GM23338 (cell line): ENCODE data around the gene DSCAML1. TPM values are rescaled to one million over a fixed set of nuclear protein-coding genes. Genes with fewer than 3 reads are reported as not detected.

ENCODE experiments used
- ATAC-seq: fragments of 200-7000 bp; cut with Tn5 transposase; 3 replicates; pipeline ENCODE4 v1.9.1; 2020
- DNase-seq: peaks from one replicate; pipeline ENCODE4 v3.0.0-alpha.2; 2015; ENCODE audit warnings: low spot score
- H2AFZ ChIP-seq: fragments of 200-600 bp; sonication (generic); 2 replicates; pipeline ENCODE4 v1.8.0; 2016; ENCODE audit warnings: antibody characterized with exemption, mild to moderate bottlenecking, moderate library complexity
- H3F3A ChIP-seq: fragments of 200-600 bp; sonication (generic); replicated peaks from 2 replicates; pipeline ENCODE4 v1.8.0; 2017; ENCODE audit warnings: antibody characterized with exemption, mixed run types, low read depth
- H3K27ac ChIP-seq: fragments of 200-600 bp; sonication (generic); 2 replicates; pipeline ENCODE4 v1.6.1; 2016; ENCODE audit warnings: low read depth
- H3K27me3 ChIP-seq: fragments of 200-600 bp; sonication (generic); 2 replicates; pipeline ENCODE4 v1.8.0; 2016; ENCODE audit warnings: mild to moderate bottlenecking, mixed run types, moderate library complexity; ENCODE audit not compliant: insufficient read depth
- H3K36me3 ChIP-seq: fragments of 200-600 bp; sonication (generic); 2 replicates; pipeline ENCODE4 v1.8.0; 2016; ENCODE audit warnings: mild to moderate bottlenecking; ENCODE audit not compliant: insufficient read depth
- H3K4me1 ChIP-seq: fragments of 200-600 bp; sonication (generic); 2 replicates; pipeline ENCODE4 v1.8.0; 2016; ENCODE audit warnings: mild to moderate bottlenecking, moderate library complexity; ENCODE audit not compliant: insufficient read depth
- H3K4me2 ChIP-seq: fragments of 200-600 bp; sonication (generic); 2 replicates; pipeline ENCODE4 v1.7.1; 2017; ENCODE audit warnings: mixed run types
- H3K4me3 ChIP-seq: fragments of 200-600 bp; sonication (generic); 2 replicates; pipeline ENCODE4 v1.6.1; 2016; ENCODE audit warnings: mixed run types
- H3K79me2 ChIP-seq: fragments of 200-600 bp; sonication (generic); replicated peaks from 2 replicates; pipeline ENCODE4 v1.8.0; 2017; ENCODE audit warnings: mild to moderate bottlenecking; ENCODE audit not compliant: insufficient read depth
- H3K9me2 ChIP-seq: fragments of 200-600 bp; sonication (generic); 2 replicates; pipeline ENCODE4 v1.8.0; 2017; ENCODE audit not compliant: insufficient read depth
- H4K20me1 ChIP-seq: fragments of 200-600 bp; sonication (generic); replicated peaks from 2 replicates; pipeline ENCODE4 v1.8.0; 2017; ENCODE audit warnings: mild to moderate bottlenecking; ENCODE audit not compliant: insufficient read depth
- H3K27ac Mint-ChIP-seq: 2 replicates; pipeline ENCODE4 v1.8.0; 2020; ENCODE audit warnings: inconsistent platforms, mild to moderate bottlenecking, moderate library complexity, mixed read lengths
- H3K27me3 Mint-ChIP-seq: 3 replicates; pipeline ENCODE4 v1.8.0; 2022; ENCODE audit warnings: low read depth, mild to moderate bottlenecking, moderate library complexity, mixed read lengths, inconsistent platforms; ENCODE audit not compliant: insufficient read depth, poor library complexity
- H3K36me3 Mint-ChIP-seq: 3 replicates; pipeline ENCODE4 v1.8.0; 2021; ENCODE audit warnings: low read depth, mild to moderate bottlenecking, inconsistent platforms, moderate library complexity, mixed read lengths
- H3K4me1 Mint-ChIP-seq: 3 replicates; pipeline ENCODE4 v1.8.0; 2020; ENCODE audit warnings: mild to moderate bottlenecking, inconsistent platforms, mixed read lengths
- H3K4me3 Mint-ChIP-seq: 3 replicates; pipeline ENCODE4 v1.8.0; 2021; ENCODE audit warnings: moderate library complexity, mild to moderate bottlenecking, inconsistent platforms, mixed read lengths
- H3K9me3 Mint-ChIP-seq: 3 replicates; pipeline ENCODE4 v1.8.0; 2020; ENCODE audit warnings: moderate library complexity, mild to moderate bottlenecking, inconsistent platforms, mixed read lengths
- CREB1 ChIP-seq: fragments of 250-450 bp; sonication (Bioruptor Pico); IDR thresholded peaks from 2 replicates; pipeline ENCODE4 v1.5.0; 2020; ENCODE audit warnings: low read depth, mild to moderate bottlenecking, moderate library complexity
- EZH2 ChIP-seq: fragments of 200-600 bp; sonication (generic); IDR thresholded peaks from one replicate; pipeline ENCODE4 v1.8.0; 2017; ENCODE audit warnings: antibody characterized with exemption, mild to moderate bottlenecking, low read depth; ENCODE audit not compliant: unreplicated experiment
- EZH2phosphoT487 ChIP-seq: fragments of 200-600 bp; sonication (generic); IDR thresholded peaks from one replicate; pipeline ENCODE4 v1.8.1; 2018; ENCODE audit warnings: antibody characterized with exemption; ENCODE audit not compliant: unreplicated experiment
- JUNB ChIP-seq: IDR thresholded peaks from one replicate; pipeline ENCODE4 v1.6.1; 2016; ENCODE audit warnings: antibody characterized with exemption; ENCODE audit not compliant: unreplicated experiment
- NANOG ChIP-seq: IDR thresholded peaks from 2 replicates; pipeline ENCODE4 v1.6.1; 2016; ENCODE audit warnings: antibody characterized with exemption, borderline replicate concordance
- POLR2AphosphoS5 ChIP-seq: IDR thresholded peaks from 2 replicates; pipeline ENCODE4 v1.6.1; 2016; ENCODE audit warnings: antibody characterized with exemption, low read depth
- STAT1 ChIP-seq: IDR thresholded peaks from one replicate; pipeline ENCODE4 v1.6.1; 2016; ENCODE audit warnings: antibody characterized with exemption; ENCODE audit not compliant: unreplicated experiment
- ZNF114 ChIP-seq: fragments of 250-450 bp; sonication (Bioruptor Pico); IDR thresholded peaks from 2 replicates; pipeline ENCODE4 v1.5.0; 2020; ENCODE audit warnings: mild to moderate bottlenecking, moderate library complexity
- ZNF331 ChIP-seq: fragments of 250-450 bp; sonication (Bioruptor Pico); IDR thresholded peaks from 2 replicates; pipeline ENCODE4 v1.5.0; 2020; ENCODE audit warnings: low read depth, mild to moderate bottlenecking, moderate library complexity
- polyA plus RNA-seq: library from polyadenylated mRNA; unstranded; fragments of >200 nt; fragmentation: Nextera tagmentation; extraction: Ambion mirVana; gene quantifications from 2 replicates; pipeline ENCODE4 v1.2.1, GENCODE V29; 2016
- total RNA-seq: library from RNA; depleted of rRNA; stranded (reverse); fragments of >200 nt; shearing (Covaris generic); gene quantifications from 2 replicates; pipeline ENCODE4 v1.2.3, GENCODE V29; 2014
- TF ChIP-seq, protein P1 (sequence below): IDR thresholded peaks from one replicate; pipeline ENCODE4 v1.6.1; 2018; ENCODE audit warnings: antibody characterized with exemption; ENCODE audit not compliant: unreplicated experiment
- TF ChIP-seq, protein P2 (sequence below): fragments of 250-450 bp; sonication (Bioruptor Pico); IDR thresholded peaks from 2 replicates; pipeline ENCODE4 v1.5.0; 2020; ENCODE audit warnings: mild to moderate bottlenecking, moderate library complexity
- TF ChIP-seq, protein P3 (sequence below), 2 experiments: fragments of 200-600 bp in 1 of 2; sonication (generic) in 1 of 2; conservative IDR thresholded peaks; 2 replicates each; pipeline versions ENCODE4 v1.5.1 to v1.6.1; 2016 to 2017; ENCODE audit warnings: antibody characterized with exemption in 2 of 2, low read depth in 2 of 2, mild to moderate bottlenecking in 2 of 2, moderate library complexity in 1 of 2
- TF ChIP-seq, protein P4 (sequence below): IDR thresholded peaks from 2 replicates; pipeline ENCODE4 v1.6.1; 2016; ENCODE audit warnings: antibody characterized with exemption

Gene DSCAML1
- total and polyA plus RNA-seq, 2 experiments from 2014 or later = 0.17 TPM; not detected in 1

DNA sequence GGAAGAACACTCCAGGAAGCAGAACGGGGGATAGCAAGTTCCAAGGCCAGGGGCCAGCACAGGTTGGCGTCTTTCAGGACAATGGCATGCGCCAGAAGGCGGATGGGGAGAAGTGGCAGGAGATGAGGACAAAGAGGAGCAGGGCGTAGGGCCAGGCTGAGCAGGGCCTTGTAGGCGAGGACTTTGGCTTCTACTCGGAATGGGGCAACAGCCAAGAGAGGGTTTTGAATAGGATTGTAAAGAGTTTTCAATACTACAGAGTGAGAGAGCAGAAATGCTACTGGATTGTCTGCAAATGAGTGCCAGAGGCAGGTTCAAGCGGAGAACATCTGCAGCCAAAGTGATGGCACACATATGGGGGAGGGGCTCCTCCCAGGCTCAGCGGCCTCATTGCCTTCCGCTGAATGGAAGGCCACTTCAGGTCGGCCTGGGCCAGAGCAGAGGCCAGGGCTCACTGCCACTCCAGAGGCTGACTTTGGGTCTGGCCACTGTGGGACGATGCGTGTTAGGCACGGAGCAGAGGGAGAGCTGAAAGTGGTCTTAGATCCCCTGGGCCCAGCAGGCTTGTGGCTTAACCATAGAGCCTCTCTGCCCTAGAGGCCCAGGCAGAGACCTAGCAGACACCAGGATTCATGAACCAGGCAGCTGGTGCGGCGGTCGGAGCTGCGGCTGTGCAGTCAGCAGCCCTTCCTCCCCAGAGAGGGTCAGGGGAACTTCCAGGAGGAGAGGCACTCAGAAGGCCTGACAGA is 118.2 kb downstream of the DSCAML1 start:
- H3K4me1 Mint-ChIP-seq = peaks cover 42% of the 10 kb centered on the region
- Histone ChIP-seq H3K79me2 (no peaks in the 10 kb centered on the region), H3K27ac (no peak overlapping the region), H3F3A (no peaks in the 10 kb centered on the region), H3K36me3 (no peaks in the 10 kb centered on the region), H3K4me2 (no peak overlapping the region), H3K4me1 (peaks cover 25% of the 10 kb centered on the region), H3K9me2 (no peaks in the 10 kb centered on the region), H3K4me3 (no peak overlapping the region), H2AFZ (no peak overlapping the region), H3K27me3 (no peaks in the 10 kb centered on the region), H4K20me1 (no peaks in the 10 kb centered on the region)
- DNase-seq = no peak
- H3K36me3 Mint-ChIP-seq = no peaks in the 10 kb centered on the region
- peak overlapping the region; percentile 3; the same call in 1 of the 2 replicates for H3K27ac Mint-ChIP-seq
- TF ChIP-seq, protein P1, sequence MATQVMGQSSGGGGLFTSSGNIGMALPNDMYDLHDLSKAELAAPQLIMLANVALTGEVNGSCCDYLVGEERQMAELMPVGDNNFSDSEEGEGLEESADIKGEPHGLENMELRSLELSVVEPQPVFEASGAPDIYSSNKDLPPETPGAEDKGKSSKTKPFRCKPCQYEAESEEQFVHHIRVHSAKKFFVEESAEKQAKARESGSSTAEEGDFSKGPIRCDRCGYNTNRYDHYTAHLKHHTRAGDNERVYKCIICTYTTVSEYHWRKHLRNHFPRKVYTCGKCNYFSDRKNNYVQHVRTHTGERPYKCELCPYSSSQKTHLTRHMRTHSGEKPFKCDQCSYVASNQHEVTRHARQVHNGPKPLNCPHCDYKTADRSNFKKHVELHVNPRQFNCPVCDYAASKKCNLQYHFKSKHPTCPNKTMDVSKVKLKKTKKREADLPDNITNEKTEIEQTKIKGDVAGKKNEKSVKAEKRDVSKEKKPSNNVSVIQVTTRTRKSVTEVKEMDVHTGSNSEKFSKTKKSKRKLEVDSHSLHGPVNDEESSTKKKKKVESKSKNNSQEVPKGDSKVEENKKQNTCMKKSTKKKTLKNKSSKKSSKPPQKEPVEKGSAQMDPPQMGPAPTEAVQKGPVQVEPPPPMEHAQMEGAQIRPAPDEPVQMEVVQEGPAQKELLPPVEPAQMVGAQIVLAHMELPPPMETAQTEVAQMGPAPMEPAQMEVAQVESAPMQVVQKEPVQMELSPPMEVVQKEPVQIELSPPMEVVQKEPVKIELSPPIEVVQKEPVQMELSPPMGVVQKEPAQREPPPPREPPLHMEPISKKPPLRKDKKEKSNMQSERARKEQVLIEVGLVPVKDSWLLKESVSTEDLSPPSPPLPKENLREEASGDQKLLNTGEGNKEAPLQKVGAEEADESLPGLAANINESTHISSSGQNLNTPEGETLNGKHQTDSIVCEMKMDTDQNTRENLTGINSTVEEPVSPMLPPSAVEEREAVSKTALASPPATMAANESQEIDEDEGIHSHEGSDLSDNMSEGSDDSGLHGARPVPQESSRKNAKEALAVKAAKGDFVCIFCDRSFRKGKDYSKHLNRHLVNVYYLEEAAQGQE = no peak
- TF ChIP-seq, protein P2, sequence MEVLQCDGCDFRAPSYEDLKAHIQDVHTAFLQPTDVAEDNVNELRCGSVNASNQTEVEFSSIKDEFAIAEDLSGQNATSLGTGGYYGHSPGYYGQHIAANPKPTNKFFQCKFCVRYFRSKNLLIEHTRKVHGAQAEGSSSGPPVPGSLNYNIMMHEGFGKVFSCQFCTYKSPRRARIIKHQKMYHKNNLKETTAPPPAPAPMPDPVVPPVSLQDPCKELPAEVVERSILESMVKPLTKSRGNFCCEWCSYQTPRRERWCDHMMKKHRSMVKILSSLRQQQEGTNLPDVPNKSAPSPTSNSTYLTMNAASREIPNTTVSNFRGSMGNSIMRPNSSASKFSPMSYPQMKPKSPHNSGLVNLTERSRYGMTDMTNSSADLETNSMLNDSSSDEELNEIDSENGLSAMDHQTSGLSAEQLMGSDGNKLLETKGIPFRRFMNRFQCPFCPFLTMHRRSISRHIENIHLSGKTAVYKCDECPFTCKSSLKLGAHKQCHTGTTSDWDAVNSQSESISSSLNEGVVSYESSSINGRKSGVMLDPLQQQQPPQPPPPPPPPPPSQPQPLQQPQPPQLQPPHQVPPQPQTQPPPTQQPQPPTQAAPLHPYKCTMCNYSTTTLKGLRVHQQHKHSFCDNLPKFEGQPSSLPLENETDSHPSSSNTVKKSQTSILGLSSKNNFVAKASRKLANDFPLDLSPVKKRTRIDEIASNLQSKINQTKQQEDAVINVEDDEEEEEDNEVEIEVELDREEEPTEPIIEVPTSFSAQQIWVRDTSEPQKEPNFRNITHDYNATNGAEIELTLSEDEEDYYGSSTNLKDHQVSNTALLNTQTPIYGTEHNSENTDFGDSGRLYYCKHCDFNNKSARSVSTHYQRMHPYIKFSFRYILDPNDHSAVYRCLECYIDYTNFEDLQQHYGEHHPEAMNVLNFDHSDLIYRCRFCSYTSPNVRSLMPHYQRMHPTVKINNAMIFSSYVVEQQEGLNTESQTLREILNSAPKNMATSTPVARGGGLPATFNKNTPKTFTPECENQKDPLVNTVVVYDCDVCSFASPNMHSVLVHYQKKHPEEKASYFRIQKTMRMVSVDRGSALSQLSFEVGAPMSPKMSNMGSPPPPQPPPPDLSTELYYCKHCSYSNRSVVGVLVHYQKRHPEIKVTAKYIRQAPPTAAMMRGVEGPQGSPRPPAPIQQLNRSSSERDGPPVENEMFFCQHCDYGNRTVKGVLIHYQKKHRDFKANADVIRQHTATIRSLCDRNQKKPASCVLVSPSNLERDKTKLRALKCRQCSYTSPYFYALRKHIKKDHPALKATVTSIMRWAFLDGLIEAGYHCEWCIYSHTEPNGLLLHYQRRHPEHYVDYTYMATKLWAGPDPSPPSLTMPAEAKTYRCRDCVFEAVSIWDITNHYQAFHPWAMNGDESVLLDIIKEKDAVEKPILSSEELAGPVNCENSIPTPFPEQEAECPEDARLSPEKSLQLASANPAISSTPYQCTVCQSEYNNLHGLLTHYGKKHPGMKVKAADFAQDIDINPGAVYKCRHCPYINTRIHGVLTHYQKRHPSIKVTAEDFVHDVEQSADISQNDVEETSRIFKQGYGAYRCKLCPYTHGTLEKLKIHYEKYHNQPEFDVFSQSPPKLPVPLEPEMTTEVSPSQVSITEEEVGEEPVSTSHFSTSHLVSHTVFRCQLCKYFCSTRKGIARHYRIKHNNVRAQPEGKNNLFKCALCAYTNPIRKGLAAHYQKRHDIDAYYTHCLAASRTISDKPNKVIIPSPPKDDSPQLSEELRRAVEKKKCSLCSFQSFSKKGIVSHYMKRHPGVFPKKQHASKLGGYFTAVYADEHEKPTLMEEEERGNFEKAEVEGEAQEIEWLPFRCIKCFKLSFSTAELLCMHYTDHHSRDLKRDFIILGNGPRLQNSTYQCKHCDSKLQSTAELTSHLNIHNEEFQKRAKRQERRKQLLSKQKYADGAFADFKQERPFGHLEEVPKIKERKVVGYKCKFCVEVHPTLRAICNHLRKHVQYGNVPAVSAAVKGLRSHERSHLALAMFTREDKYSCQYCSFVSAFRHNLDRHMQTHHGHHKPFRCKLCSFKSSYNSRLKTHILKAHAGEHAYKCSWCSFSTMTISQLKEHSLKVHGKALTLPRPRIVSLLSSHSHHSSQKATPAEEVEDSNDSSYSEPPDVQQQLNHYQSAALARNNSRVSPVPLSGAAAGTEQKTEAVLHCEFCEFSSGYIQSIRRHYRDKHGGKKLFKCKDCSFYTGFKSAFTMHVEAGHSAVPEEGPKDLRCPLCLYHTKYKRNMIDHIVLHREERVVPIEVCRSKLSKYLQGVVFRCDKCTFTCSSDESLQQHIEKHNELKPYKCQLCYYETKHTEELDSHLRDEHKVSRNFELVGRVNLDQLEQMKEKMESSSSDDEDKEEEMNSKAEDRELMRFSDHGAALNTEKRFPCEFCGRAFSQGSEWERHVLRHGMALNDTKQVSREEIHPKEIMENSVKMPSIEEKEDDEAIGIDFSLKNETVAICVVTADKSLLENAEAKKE = no peak
- TF ChIP-seq CREB1 (CRISPR knock-in tag) (no peak), STAT1 (no peak), ZNF331 (CRISPR knock-in tag) (no peak), EZH2 (no peak), ZNF114 (CRISPR knock-in tag) (no peak), NANOG (no peak), JUNB (no peak), POLR2AphosphoS5 (no peak), EZH2phosphoT487 (no peak)
- TF ChIP-seq, protein P3, sequence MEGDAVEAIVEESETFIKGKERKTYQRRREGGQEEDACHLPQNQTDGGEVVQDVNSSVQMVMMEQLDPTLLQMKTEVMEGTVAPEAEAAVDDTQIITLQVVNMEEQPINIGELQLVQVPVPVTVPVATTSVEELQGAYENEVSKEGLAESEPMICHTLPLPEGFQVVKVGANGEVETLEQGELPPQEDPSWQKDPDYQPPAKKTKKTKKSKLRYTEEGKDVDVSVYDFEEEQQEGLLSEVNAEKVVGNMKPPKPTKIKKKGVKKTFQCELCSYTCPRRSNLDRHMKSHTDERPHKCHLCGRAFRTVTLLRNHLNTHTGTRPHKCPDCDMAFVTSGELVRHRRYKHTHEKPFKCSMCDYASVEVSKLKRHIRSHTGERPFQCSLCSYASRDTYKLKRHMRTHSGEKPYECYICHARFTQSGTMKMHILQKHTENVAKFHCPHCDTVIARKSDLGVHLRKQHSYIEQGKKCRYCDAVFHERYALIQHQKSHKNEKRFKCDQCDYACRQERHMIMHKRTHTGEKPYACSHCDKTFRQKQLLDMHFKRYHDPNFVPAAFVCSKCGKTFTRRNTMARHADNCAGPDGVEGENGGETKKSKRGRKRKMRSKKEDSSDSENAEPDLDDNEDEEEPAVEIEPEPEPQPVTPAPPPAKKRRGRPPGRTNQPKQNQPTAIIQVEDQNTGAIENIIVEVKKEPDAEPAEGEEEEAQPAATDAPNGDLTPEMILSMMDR (conservative IDR thresholded peaks at IDR 0.05; ENCODE audit: low read depth in 2 of 2) = no peak
- TF ChIP-seq, protein P4, sequence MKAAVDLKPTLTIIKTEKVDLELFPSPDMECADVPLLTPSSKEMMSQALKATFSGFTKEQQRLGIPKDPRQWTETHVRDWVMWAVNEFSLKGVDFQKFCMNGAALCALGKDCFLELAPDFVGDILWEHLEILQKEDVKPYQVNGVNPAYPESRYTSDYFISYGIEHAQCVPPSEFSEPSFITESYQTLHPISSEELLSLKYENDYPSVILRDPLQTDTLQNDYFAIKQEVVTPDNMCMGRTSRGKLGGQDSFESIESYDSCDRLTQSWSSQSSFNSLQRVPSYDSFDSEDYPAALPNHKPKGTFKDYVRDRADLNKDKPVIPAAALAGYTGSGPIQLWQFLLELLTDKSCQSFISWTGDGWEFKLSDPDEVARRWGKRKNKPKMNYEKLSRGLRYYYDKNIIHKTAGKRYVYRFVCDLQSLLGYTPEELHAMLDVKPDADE = no peak
- peaks cover 7% of the 10 kb centered on the region for H3K27me3 Mint-ChIP-seq
- H3K9me3 Mint-ChIP-seq = no peaks in the 10 kb centered on the region; the same call in 2 of the 3 replicates
- ATAC-seq = peak; percentile 24
- H3K4me3 Mint-ChIP-seq = no peak overlapping the region; the same call in 2 of the 3 replicates
